HG03469 (cell line): ENCODE data around the gene KLHL33.

Experiments used
- ATAC-seq: cut with Tn5 transposase; IDR thresholded peaks from one replicate; pipeline ENCODE4 v1.9.1; 2021; ENCODE audit warnings: mild to moderate bottlenecking, moderate library complexity, moderate number of reproducible peaks; ENCODE audit not compliant: unreplicated experiment

The KLHL33 gene, protein sequence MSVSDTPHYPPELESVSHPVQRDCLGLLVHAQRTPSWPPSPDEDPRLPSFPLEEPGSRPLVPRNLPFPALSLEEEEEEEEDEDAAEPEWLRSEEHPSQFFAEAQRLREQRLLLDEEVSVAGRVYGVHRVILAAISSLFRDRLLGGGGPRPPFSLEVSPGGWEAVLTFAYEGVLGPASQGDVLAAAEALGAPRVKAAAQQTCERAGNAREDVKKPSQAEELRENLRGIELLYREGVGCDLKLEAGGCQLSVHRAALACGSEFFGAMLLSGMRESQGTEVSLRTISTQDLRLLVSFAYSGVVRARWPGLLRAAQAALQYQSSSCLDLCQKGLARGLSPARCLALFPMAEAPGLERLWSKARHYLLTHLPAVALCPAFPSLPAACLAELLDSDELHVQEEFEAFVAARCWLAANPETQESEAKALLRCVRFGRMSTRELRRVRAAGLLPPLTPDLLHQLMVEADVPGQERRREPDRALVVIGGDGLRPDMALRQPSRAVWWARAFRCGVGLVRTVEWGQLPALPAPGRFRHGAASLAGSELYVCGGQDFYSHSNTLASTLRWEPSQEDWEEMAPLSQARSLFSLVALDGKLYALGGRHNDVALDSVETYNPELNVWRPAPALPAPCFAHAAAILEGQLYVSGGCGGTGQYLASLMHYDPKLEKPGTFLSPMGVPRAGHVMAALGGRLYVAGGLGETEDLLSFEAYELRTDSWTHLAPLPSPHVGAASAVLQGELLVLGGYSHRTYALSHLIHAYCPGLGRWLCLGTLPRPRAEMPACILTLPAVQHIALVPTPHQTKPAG

DNA sequence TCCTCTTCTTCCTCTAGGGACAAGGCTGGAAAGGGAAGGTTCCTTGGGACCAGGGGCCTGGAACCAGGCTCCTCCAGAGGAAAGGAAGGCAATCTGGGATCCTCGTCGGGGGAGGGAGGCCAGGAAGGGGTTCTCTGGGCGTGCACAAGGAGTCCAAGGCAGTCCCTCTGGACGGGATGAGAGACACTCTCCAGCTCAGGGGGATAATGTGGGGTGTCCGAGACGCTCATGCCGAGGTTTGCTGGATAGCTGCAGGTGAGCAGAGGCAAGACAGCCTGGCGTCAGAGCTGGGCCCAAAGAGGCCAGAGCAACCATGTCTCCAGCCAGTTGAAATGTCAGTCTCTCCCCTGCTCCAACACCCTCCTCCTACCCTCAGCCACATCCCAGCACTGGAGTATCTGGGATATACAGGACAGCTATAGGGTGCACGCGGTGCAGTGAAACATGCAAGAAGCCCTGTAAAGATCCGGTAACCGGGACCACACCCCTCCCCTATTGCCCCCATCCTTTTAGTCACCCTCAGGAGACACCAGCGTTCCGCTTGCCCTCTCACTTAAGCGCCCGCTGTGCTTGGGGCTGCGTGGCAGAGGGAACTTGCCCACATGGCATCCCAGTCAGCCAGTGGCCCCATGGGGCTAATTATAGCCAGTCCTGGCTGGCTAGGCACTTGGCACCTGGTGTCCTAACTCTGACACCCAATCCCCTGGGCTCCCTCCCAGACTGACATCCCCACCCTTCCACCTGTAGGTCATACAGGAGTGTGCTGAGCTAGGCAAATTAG lies at the start of gene KLHL33:
Gene KLHL33, minus strand, starts transcription at position 585 of the 781 bp plus-strand sequence. Its CDS starts 355 bp downstream, at position 230.
- no peak for ATAC-seq

DNA sequence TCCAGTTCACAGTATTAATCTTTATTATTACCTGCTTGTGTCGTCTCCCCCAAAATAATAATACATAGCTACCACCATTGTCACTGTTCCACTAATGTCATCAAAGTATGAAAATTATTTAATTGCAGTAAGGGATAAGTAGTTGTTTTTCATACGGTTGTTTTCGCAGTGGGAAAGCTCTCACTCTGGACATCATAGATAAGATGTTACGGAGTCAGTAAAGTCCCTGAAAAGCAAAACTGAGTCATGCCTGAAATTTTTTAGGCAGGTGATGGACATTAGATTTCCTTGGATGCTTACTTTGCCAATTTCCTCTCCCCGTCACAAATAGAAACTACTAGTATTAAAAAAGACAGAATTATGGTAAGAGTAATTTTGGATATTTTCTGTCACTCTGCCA lies 46.4 kb upstream of the KLHL33 start:
- no peak for ATAC-seq

DNA sequence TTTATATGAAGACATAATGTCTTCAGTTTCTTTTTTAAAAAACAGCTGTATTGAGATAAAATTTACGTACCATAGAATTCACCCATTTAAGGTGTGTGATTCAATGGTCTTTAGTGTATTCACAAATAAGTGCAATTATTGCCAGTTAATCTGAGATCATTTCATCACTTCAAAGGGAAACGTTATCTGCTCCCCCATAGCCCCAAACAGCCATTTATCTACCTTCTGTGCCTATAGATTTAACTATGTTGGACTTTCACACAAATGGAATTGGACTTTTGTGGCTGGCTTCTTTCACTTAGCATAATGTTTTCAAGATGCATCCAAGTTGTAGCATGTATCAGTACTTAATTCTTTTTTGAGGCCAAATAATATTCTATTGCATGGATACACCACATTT lies 42.9 kb upstream of the KLHL33 start:
- ATAC-seq: no peak

DNA sequence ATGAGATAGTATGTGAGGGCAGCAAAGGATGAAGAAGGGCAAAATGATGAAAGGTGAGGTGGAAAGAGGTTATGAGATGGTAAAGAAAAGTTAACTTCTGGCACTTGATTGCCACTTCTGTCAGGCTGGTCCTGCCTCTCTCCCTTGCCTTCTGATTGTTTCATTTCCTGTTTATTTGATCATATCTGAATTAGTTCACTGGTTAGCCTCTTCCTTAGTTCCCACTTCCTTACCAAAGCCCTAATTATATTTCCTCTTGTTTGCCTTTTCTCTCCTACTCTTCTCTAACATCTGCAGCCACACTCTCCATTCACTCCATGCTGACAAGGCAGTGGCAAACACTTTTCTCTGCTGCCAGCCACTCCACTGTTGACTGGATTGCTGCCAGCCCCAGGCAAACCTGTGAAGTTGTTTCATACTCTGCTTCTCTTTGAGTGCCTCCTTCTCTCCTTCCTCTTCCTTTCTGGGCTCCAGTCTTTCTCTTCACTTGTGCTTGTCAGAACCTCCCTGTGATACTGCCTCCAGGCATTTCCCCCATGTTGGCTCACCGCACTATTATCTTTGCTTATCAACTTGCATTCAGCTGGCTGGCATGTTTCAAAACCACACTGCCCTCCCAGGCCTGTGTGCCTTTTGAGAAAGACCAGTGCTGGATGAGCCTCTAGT lies 41.4 kb upstream of the KLHL33 start:
- no peak for ATAC-seq

DNA sequence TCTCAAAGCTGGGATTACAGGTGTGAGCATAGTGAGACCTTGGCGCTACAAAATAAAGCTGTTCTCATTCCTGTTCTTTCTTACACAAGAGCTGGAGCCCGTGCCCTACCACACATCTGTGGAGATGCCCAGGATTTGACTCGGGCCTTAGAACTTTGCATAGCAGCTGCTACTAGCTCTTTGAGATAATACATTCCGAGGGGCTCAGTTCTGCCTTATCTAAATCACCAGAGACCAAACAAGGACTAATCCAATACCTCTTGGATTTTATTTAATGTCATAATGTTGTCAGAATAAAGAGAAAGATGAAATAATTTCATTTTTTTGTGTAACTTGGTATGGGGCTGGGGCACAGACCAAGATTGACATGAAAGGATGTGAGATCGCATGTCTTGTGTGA lies 40.8 kb upstream of the KLHL33 start:
- ATAC-seq: no peak

DNA sequence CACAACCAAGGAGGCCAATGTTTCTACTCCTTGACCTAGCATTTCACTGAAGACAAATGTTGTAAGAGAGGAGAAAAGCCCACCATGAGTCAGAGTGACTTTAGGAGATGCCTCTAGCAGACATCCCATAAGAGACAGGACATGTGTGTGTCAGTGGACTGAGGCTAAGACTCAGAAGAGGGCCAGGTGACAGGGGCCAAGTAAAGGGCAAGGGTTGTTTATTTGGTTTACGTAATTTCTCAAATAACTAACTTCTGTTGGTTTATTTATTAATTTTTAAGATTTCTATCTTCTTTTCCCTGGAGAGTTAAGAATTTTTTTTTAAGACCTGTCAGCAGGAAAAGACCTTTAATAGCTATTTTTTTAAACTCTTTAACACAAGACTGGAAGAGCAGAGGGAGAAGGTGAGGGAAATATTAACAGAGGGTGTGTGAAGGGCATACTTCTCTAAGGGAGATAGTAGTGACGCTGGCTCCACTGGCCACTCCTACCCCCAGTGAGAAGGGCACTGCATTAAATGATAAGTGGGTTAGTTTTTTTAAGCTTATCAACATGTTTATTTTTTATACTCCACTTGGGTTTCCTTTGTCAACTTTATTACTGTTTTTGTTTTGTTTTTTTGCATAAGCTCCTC lies 36.7 kb upstream of the KLHL33 start:
- no peak for ATAC-seq

DNA sequence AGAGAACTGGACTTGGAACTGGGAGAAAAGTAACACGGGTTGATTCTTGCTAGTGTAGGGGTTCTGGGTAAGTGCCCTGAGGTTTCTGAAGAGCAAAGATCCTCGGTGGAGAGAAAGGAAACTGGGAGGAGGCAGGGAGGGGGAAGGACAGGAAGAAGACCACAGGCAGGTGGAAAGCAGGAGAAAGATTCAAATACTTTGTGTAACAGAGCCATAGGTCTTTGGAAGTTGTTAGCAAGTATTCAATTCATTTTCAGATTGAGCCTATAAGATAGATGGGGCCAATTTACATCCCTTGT lies 34.6 kb upstream of the KLHL33 start:
- ATAC-seq: no peak

DNA sequence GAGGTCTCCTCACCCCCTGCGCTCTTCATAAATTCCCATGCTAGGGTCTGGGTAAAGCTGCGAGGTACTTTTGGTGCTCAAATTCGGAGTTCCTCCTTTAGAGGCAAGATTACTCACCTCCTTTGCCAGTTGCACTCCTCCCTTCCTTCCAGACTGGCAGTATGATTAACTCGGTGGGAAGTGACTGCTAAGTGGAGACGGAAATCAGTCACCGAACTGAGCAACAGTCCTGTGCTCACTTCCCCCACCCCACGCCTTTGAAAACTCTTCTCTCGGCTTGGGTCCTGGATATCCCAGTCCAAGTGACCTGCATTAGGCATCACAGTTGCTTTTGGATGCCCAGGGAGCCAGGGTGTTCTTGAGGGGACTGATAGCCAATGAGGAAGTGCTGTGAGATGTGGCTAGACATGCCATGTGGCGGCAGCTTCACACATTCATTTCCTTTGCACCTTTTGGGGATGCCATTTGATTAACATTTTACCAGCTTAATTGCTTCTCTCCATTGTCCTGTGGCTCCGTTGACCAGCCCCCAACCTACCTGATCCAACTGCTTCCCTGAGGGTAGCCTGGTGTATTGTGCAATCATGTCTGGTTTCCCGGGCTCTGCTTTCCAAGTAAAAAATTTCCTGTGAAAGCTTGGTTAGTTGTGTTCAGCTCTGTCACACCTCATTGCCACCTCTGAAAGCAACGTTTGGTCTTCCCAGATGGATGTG lies 34.1 kb upstream of the KLHL33 start:
- ATAC-seq: peak; percentile 8

DNA sequence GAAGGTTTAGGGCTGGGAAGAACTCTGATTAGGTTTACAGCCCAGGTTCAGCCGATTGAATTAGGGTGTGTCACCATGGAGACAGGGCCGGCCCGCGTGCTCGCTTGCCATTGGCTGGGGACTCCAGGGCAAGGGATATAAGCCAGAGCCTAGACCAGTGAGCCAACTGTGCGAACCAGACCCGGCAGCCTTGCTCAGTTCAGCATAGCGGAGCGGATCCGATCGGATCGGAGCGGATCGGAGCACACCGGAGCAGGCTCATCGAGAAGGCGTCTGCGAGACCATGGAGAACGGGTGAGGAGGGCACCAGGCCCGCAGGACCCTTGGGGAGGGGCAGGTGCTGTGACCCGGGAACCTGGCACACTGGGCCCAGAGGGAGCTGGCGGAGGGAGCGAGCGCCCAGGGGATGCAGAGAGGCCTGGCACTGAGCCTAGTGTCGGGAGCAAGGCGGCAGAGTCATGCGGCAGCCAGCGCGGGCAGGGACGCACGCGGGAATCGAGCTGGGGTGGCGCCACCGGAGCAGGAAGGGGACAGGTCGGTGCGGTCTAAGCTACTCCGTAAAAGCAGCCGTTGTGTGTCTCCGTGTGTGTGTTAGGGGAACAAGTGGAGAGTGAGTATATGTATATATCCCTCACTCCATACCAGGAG lies 33.4 kb upstream of the KLHL33 start, which contains the start of gene PNP:
Gene PNP, plus strand, starts transcription at position 165 of the 648 bp plus-strand sequence. Its CDS starts 119 bp downstream, at position 284.
- ATAC-seq: peak; percentile 89

DNA sequence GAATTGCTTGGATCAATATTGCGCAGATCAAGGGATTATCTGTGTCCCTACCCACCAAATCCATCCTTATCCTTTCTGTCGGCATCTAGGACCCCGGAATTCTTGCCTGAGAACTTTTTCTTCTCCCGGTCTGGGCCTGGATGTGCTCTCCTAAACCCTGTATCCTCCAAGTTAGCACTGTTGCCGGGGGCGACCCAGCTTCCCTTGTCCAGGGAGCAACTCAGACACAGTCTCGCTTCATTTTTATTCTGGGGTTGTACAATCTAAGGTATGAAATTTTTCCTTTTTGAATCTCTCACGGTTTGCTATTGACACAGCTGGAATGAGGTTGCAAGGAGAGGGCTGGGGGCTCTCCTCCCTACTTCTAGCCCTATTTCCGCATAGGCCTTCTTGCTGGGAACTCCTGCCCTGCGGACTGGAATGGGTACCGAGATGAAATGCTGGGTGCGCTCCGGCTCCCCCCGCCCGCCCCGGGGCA lies 32.8 kb upstream of the KLHL33 start:
- no peak for ATAC-seq

DNA sequence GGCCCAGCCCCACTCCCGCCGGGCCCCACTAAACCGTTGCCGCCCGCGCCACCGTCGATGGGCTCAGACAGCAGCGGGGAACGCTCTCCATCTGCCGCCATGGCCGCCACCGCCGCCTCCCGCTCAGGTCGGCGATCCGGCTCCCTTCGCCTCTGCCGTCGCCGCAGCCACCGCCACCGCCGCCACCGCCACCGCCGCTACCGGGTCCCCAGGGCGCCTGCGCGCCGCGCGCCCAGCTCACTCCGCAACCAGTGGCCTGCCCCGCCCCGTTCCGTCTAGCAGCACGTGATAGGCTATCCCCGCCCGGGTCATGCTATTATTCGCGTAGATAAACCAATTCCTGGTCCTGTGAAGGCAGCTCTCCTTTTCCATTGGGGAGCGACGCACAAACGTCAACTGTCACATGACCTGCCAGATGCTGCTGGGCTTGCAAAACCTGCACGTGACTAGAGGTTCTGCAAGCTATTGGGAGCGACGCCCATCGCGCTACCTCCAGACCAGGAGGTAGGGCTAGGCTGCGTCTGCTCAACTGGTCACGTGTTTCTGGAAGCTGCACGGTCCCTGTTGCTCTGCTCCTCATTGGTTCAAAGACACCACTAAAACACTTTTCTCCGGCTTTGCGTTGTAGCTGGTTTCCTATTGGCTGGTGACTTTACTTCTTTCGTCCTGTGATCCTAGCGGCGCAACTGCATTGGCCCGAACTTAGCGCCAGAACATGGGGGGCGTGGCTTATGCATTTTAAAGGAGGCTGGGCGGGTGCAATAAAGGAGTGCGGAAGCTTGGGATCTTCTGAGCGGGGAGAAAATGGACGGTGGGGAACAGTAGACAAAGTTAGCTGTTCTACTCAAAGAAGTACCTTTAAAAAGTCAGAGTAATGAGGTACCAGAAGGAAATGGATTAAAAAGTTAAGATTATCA lies 25.5 kb upstream of the KLHL33 start, which contains the start of gene PIP4P1:
Gene PIP4P1, minus strand, starts transcription at position 210 of the 917 bp plus-strand sequence. Its CDS starts 109 bp downstream, at position 101.
- ATAC-seq: peak; percentile 93

DNA sequence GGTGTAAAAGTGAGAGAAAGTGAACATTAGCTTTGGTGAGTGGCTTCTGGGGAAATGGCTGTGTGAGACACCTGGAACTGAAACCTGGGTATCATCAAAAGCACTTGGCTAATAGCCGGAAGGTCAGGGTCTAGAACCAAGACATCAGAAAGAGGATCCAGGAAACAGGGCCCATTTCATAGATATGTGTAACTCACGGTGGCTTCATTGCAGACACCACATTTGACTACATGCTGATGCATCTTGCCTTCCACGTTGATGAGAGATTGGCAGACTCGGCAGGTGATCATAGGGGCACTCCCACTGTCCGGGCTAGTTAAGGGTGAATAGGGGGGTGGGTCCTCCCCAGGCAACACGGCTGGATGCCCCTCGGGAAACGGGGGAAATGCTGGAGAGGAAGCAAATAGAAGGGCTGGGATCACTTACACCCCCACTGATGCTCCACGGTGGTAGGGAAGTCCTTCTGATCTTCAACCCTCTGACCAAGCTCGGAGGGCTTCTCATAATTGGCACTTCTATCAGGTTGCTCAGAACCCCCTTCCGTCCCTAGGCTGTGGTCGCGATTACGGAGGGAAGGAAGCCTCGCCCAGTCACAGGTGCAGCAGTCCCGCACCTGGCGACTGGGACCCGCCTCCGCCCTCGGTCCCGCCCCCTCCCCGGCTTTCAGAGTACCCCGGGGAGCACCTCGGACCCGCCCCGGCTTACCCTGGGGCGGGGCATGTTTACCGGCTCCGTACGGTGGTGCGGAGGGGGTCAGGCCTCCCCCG lies 24.7 kb upstream of the KLHL33 start:
- ATAC-seq: no peak

DNA sequence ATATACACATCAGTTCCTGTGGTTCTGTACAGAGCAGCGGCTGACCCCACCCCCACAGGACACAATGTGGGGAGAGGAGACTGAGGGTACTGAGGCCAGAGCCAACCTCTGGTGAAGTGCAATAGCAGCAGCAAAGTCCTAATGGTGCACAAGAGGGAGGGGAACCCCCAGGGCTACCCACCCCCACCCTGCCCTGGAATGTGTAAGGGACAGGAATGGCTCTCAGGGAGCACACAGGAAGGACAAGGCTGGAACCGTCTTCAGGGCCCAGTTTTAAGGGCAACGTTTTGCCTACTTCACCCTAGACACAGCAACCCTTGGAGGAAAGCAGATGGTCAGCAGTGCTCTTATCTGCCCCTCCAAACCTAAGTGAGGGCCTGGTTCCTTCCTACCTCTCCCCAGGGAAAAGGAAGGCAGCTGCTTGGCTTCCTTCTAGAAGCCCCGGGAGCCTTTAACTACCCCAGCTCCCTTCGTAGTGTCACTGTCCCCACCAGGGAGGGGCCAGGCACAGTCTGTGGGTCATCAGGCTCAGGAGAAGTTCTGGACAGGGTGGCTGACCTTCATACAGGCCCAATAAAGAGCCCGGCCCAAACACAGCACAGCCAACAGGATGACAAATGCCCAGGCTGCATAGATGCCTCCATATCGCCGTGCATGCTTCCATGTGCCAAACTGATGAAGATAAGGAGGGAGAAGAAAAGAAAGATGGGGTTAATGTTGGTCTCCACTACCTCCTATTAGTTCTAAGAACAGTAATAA lies 22.2 kb upstream of the KLHL33 start:
- no peak for ATAC-seq

DNA sequence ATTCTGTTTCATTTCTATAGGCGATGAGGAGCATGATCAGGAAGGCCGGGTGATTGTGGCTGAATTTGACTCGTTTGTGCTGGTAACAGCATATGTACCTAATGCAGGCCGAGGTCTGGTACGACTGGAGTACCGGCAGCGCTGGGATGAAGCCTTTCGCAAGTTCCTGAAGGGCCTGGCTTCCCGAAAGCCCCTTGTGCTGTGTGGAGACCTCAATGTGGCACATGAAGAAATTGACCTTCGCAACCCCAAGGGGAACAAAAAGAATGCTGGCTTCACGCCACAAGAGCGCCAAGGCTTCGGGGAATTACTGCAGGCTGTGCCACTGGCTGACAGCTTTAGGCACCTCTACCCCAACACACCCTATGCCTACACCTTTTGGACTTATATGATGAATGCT lies 21.0 kb upstream of the KLHL33 start:
- ATAC-seq: no peak

DNA sequence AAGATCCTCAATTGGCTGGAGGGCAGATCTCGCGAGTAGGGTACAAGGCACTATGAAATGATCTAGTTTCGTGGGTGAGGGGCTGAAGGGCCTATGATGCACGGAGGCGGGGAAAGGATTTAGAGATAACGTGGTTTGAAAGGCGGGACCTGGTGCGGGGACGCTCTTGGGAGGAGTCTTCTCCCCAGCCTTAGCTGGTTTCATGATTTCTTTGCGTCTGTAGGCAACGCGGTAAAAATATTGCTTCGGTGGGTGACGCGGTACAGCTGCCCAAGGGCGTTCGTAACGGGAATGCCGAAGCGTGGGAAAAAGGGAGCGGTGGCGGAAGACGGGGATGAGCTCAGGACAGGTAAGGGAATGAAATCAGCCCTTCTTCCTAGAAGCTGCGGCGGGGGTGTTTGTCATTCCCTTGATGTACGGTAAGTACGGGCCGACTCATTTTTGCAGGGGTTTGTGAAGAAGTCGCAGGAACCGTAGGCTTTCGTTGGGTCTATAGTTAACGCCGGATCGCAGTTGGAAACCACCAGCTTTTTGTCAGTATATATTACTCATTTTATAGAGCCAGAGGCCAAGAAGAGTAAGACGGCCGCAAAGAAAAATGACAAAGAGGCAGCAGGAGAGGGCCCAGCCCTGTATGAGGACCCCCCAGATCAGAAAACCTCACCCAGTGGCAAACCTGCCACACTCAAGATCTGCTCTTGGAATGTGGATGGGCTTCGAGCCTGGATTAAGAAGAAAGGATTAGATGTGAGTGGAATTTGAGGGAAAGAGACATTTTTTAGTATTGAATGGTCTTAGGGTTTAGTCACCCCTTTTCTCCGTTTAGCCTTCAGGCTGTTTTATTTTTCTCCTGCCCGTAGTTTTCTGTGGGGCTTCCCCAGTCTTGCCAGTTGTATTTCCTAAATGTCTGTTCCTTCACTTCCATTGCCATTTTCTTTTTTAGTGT lies 19.7 kb upstream of the KLHL33 start:
- ATAC-seq: peak; percentile 20
